ENCODE measurements around the gene CNN2.
"Not testable (repeated sequence)": the region's sequence is repeated elsewhere in the genome, so short reads cannot be mapped to it uniquely, and the experiment has no call there.

Gene CNN2

GRCh38 chr19:1017906-1018305, 8.5 kb upstream of the CNN2 start:
- no peak for DNase-seq (ENCODE audit: low read depth)
- no peak for TF ChIP-seq CTCF (conservative IDR thresholded peaks at IDR 0.05; ENCODE audit: low read length)
- H3K4me3 ChIP-seq (ENCODE audit: low read length), result no peak overlapping the region

- DNase-seq (ENCODE audit: low read depth), result no peak
- TF ChIP-seq CTCF (conservative IDR thresholded peaks at IDR 0.05; ENCODE audit: low read length), result no peak
- H3K4me3 ChIP-seq (ENCODE audit: low read length), result peak overlapping the region; percentile 7; the same call in 1 of the 2 replicates
Observed at GRCh38 chr19:1018393-1018792, 8.0 kb upstream of the CNN2 start.

- H3K4me3 ChIP-seq (ENCODE audit: low read length), result peak overlapping the region; percentile 92
- DNase-seq (ENCODE audit: low read depth), result no peak
- no peak for TF ChIP-seq CTCF (conservative IDR thresholded peaks at IDR 0.05; ENCODE audit: low read length)
Observed at GRCh38 chr19:1018932-1019615, 7.3 kb upstream of the CNN2 start.

GRCh38 chr19:1019616-1019961, 6.8 kb upstream of the CNN2 start:
- no peak for TF ChIP-seq CTCF (conservative IDR thresholded peaks at IDR 0.05; ENCODE audit: low read length)
- H3K4me3 ChIP-seq (ENCODE audit: low read length), result peak overlapping the region; percentile 92
- DNase-seq (ENCODE audit: low read depth), result no peak

GRCh38 chr19:1019980-1020867, 6.2 kb upstream of the CNN2 start:
- DNase-seq (ENCODE audit: low read depth), result no peak
- TF ChIP-seq CTCF (conservative IDR thresholded peaks at IDR 0.05; ENCODE audit: low read length), result no peak
- H3K4me3 ChIP-seq (ENCODE audit: low read length), result peak overlapping the region; percentile 92

- TF ChIP-seq CTCF (conservative IDR thresholded peaks at IDR 0.05; ENCODE audit: low read length), result no peak
- peak; percentile 97 for DNase-seq (ENCODE audit: low read depth)
- peak within 1 kb of the TSS; percentile 92 for H3K4me3 ChIP-seq (ENCODE audit: low read length)
Observed at GRCh38 chr19:1020868-1021425, 5.5 kb upstream of the CNN2 start, which contains the start of gene TMEM259. TSS of gene TMEM259 (minus strand) at chr19:1021123. CDS start at chr19:1020996, 127 bp downstream.

- DNase-seq (ENCODE audit: low read depth); H3K4me3 ChIP-seq (ENCODE audit: low read length): not testable (repeated sequence)
Observed at GRCh38 chr19:1023883-1024188, 2.6 kb upstream of the CNN2 start.

- not testable (repeated sequence) for DNase-seq (ENCODE audit: low read depth); H3K4me3 ChIP-seq (ENCODE audit: low read length)
Observed at GRCh38 chr19:1025080-1025479, 1.3 kb upstream of the CNN2 start.
